Stimulated activated CD4-positive, alpha-beta T cell treated with anti-CD3 and anti-CD28 coated beads, Interleukin-2, amount 100 ng/mL, for 48 hours (primary cell): ENCODE data around the gene CALY.

Experiments used
- DNase-seq, 2 donors: peaks; one replicate each; pipeline ENCODE4 v3.0.0-alpha.2; 2020

The CALY gene

GRCh38 chr10:133309100-133309719, 27.5 kb downstream of the CALY start:
- DNase-seq, result peak; percentile 94 to 98

GRCh38 chr10:133308421-133309099, 28.1 kb downstream of the CALY start, which contains the start of the genes TUBGCP2 and ZNF511:
Gene TUBGCP2 (minus strand): TSS chr10:133308872. CDS start chr10:133302941, 5,931 bp downstream.
Gene ZNF511 (plus strand): TSS chr10:133308914. CDS start chr10:133308944, 30 bp downstream.
- DNase-seq, result peak; percentile 84 to 90

GRCh38 chr10:133307776-133308420, 28.8 kb downstream of the CALY start:
- peak; percentile 78 for DNase-seq

- DNase-seq, result no peak
Measured at GRCh38 chr10:133306941-133307379, 29.7 kb downstream of the CALY start.

GRCh38 chr10:133306097-133306476, 30.6 kb downstream of the CALY start:
- DNase-seq, result no peak

- no peak for DNase-seq
Measured at GRCh38 chr10:133303206-133303605, 33.5 kb downstream of the CALY start.

- DNase-seq, result no peak
Measured at GRCh38 chr10:133302230-133302629, 34.5 kb downstream of the CALY start.

- DNase-seq, result no peak
Measured at GRCh38 chr10:133299738-133300137, 37.0 kb downstream of the CALY start.

GRCh38 chr10:133299224-133299623, 37.5 kb downstream of the CALY start:
- no peak for DNase-seq

- DNase-seq, result no peak
Measured at GRCh38 chr10:133298466-133298865, 38.2 kb downstream of the CALY start.

- no peak for DNase-seq
Measured at GRCh38 chr10:133297504-133297903, 39.2 kb downstream of the CALY start.

GRCh38 chr10:133295426-133296320, 41.0 kb downstream of the CALY start:
- DNase-seq, result no peak

GRCh38 chr10:133294189-133294588, 42.5 kb downstream of the CALY start:
- DNase-seq, result no peak

- DNase-seq, result no peak
Measured at GRCh38 chr10:133293810-133294119, 42.9 kb downstream of the CALY start.

- DNase-seq, result no peak
Measured at GRCh38 chr10:133292919-133293809, 43.5 kb downstream of the CALY start.

- no peak for DNase-seq
Measured at GRCh38 chr10:133289761-133290160, 46.9 kb downstream of the CALY start.

- DNase-seq, result no peak
Measured at GRCh38 chr10:133287832-133288500, 48.7 kb downstream of the CALY start.

- no peak for DNase-seq
Measured at GRCh38 chr10:133286366-133286765, 50.3 kb downstream of the CALY start.

- no peak for DNase-seq
Measured at GRCh38 chr10:133285217-133285616, 51.5 kb downstream of the CALY start.

GRCh38 chr10:133283931-133284330, 52.8 kb downstream of the CALY start:
- no peak for DNase-seq

- no peak for DNase-seq
Measured at GRCh38 chr10:133282846-133283390, 53.8 kb downstream of the CALY start.
